ENCODE measurements around the gene VN1R2. TPM values are rescaled to one million over a fixed set of nuclear protein-coding genes. Genes with fewer than 3 reads are reported as not detected.
"Not testable (repeated sequence)": the region's sequence is repeated elsewhere in the genome, so short reads cannot be mapped to it uniquely, and the experiment has no call there.

The VN1R2 gene
- total RNA-seq (2014; rRNA removed; shearing (Covaris generic)) (not detected in 2 replicates), polyA plus RNA-seq (2016; fragmentation: Nextera tagmentation; extraction: Ambion mirVana) (not detected in 2 replicates)

DNA sequence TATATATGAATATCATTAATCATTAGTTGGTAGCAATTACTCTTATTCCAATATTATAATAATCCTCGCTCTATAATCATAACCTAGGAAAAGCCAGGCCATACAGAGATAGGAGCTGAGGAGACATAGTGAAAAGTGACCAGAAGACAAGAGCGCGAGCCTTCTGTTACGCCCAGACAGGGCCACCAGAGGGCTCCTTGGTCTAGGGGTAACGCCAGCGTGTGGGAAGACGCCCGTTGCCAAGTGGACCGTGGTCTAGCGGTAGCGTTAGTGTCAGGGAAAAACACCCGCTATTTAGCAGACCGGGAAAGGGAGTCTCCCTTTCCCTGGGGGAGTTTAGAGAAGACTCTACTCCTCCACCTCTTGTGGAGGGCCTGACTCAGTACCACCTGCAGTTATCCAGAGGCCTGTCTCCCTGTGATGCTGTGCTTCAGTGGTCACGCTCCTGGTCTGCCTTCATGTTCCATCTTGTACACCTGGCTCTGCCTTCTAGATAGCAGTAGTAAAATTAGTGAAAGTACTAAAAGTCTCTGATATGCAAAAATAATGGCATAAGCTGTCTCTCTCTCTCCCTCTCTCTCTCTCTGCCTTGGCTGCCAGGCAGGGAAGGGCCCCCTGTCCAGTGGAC lies at the start of gene VN1R2:
VN1R2 (plus strand) TSS at position 578 of the 628 bp plus-strand sequence. CDS start 84 bp downstream, outside the sequence.
- H3K27ac ChIP-seq; H4K20me1 ChIP-seq (ENCODE audit: insufficient read depth); H3K4me3 ChIP-seq; H3K4me1 ChIP-seq (ENCODE audit: insufficient read depth); H3F3A ChIP-seq (ENCODE audit: insufficient read depth); in situ Hi-C loops (cut with MboI); H3K27me3 ChIP-seq (replicated peaks; ENCODE audit: insufficient read depth); H3K4me2 ChIP-seq (ENCODE audit: unreplicated experiment); H3K9ac ChIP-seq; H3K9me3 ChIP-seq (ENCODE audit: low read depth); H3K36me3 ChIP-seq (ENCODE audit: low read depth); DNase-seq; H3K9me2 ChIP-seq (ENCODE audit: insufficient read depth); H2AFZ ChIP-seq: not testable (repeated sequence)
- peaks cover 15% of the 10 kb centered on the region; the same call in 1 of the 2 replicates for H3K79me2 ChIP-seq (ENCODE audit: insufficient read depth)
- WGBS, 2 experiments (ENCODE audit: low coverage in 1 of 2, low lambda C conversion rate in 2 of 2, missing lambda C conversion rate in 2 of 2), result 56 to 60% methylated on average over 14 of the region's 14 CpGs

GRCh38 chr19:53211554-53211953 lies 46.5 kb upstream of the VN1R2 start:
- H3K4me3 ChIP-seq; H4K20me1 ChIP-seq (ENCODE audit: insufficient read depth); H3K27ac ChIP-seq; H3K4me2 ChIP-seq (ENCODE audit: unreplicated experiment); in situ Hi-C loops (cut with MboI); H3K4me1 ChIP-seq (ENCODE audit: insufficient read depth); H3K9ac ChIP-seq; H3K79me2 ChIP-seq (ENCODE audit: insufficient read depth); H3K9me2 ChIP-seq (ENCODE audit: insufficient read depth); H3F3A ChIP-seq (ENCODE audit: insufficient read depth); DNase-seq; H2AFZ ChIP-seq; H3K27me3 ChIP-seq (replicated peaks; ENCODE audit: insufficient read depth): not testable (repeated sequence)
- H3K9me3 ChIP-seq (ENCODE audit: low read depth), result peaks cover 15% of the 10 kb centered on the region
- 63 to 64% methylated on average over 3 of the region's 3 CpGs for WGBS, 2 experiments (ENCODE audit: low coverage in 1 of 2, low lambda C conversion rate in 2 of 2, missing lambda C conversion rate in 2 of 2)
- peaks cover 51% of the 10 kb centered on the region for H3K36me3 ChIP-seq (ENCODE audit: low read depth)

DNA sequence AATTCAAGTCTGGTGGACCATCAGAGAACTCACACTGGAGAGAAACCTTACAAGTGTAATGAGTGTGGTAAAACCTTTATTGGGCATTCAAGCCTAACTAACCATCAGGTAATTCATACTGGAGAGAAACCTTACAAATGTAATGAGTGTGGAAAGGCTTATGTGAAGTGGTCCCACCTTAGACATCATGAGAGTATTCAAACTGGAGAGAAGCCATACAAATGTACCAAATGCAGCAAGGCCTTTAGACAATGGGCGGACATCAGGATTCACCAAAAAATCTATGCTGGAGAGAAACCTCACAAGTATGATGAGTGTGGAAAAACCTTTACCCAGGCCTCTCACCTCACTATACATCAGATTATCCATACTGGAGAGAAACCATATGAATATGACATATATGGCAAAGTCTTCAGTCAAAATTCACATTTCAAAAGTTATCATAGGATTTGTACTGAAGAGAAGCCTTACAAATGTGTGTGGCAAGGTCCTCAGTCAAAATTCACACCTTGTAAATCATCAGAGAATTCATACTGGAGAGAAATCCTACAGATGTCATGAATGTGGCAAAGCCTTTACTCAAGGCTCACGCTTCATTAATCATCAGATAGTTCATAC lies 45.3 kb upstream of the VN1R2 start:
- Histone ChIP-seq H3F3A (ENCODE audit: insufficient read depth) (no peaks in the 10 kb centered on the region), H3K36me3 (ENCODE audit: low read depth) (peaks cover 45% of the 10 kb centered on the region), H3K4me1 (ENCODE audit: insufficient read depth) (no peaks in the 10 kb centered on the region), H3K9me2 (ENCODE audit: insufficient read depth) (no peaks in the 10 kb centered on the region), H3K4me3 (no peak overlapping the region), H3K9me3 (ENCODE audit: low read depth) (peaks cover 15% of the 10 kb centered on the region), H4K20me1 (ENCODE audit: insufficient read depth) (no peaks in the 10 kb centered on the region), H3K9ac (no peak overlapping the region), H2AFZ (no peak overlapping the region), H3K79me2 (ENCODE audit: insufficient read depth) (no peaks in the 10 kb centered on the region), H3K27me3 (replicated peaks; ENCODE audit: insufficient read depth) (no peaks in the 10 kb centered on the region), H3K27ac (no peak overlapping the region), H3K4me2 (ENCODE audit: unreplicated experiment) (no peak overlapping the region)
- TF ChIP-seq EZH2phosphoT487 (IDR thresholded peaks at IDR 0.05; ENCODE audit: insufficient read depth, low read depth) (no peak), EZH2 (IDR thresholded peaks at IDR 0.05; ENCODE audit: insufficient read depth, poor library complexity, severe bottlenecking) (no peak)
- no peak for DNase-seq
- 95 to 97% methylated on average over 2 of the region's 2 CpGs for whole genome bisulfite sequencing, 2 experiments (ENCODE audit: low coverage in 1 of 2, low lambda C conversion rate in 2 of 2, missing lambda C conversion rate in 2 of 2)
- in situ Hi-C loops (cut with MboI), result no loop called here

- H3K4me1 ChIP-seq (ENCODE audit: insufficient read depth); H2AFZ ChIP-seq; H3K36me3 ChIP-seq (ENCODE audit: low read depth); H4K20me1 ChIP-seq (ENCODE audit: insufficient read depth); in situ Hi-C loops (cut with MboI); H3K27me3 ChIP-seq (replicated peaks; ENCODE audit: insufficient read depth); H3K27ac ChIP-seq; H3K9ac ChIP-seq; H3K9me2 ChIP-seq (ENCODE audit: insufficient read depth); H3K4me3 ChIP-seq; H3F3A ChIP-seq (ENCODE audit: insufficient read depth); DNase-seq; H3K79me2 ChIP-seq (ENCODE audit: insufficient read depth); H3K9me3 ChIP-seq (ENCODE audit: low read depth); H3K4me2 ChIP-seq (ENCODE audit: unreplicated experiment): not testable (repeated sequence)
- 86 to 92% methylated on average over 2 to 22 of the region's 28 CpGs for WGBS, 2 experiments (ENCODE audit: low coverage in 1 of 2, low lambda C conversion rate in 2 of 2, missing lambda C conversion rate in 2 of 2)
These were observed 35.4 kb upstream of the VN1R2 start for GRCh38 chr19:53222716-53223115.

GRCh38 chr19:53224606-53225005 lies 33.5 kb upstream of the VN1R2 start:
- H3F3A ChIP-seq (ENCODE audit: insufficient read depth), result no peaks in the 10 kb centered on the region
- H4K20me1 ChIP-seq (ENCODE audit: insufficient read depth), result no peaks in the 10 kb centered on the region
- H3K9ac ChIP-seq, result no peak overlapping the region
- no peak overlapping the region for H3K27ac ChIP-seq
- H3K9me2 ChIP-seq (ENCODE audit: insufficient read depth), result no peaks in the 10 kb centered on the region
- H3K79me2 ChIP-seq (ENCODE audit: insufficient read depth), result no peaks in the 10 kb centered on the region
- peaks cover 7% of the 10 kb centered on the region for H3K9me3 ChIP-seq (ENCODE audit: low read depth)
- H3K4me2 ChIP-seq (ENCODE audit: unreplicated experiment), result no peak overlapping the region
- DNase-seq, result no peak
- WGBS, 2 experiments (ENCODE audit: low coverage in 1 of 2, low lambda C conversion rate in 2 of 2, missing lambda C conversion rate in 2 of 2), result 83 to 92% methylated on average over 14 to 20 of the region's 20 CpGs
- no peak overlapping the region for H2AFZ ChIP-seq
- no peaks in the 10 kb centered on the region for H3K36me3 ChIP-seq (ENCODE audit: low read depth)
- H3K4me3 ChIP-seq, result no peak overlapping the region
- H3K4me1 ChIP-seq (ENCODE audit: insufficient read depth), result no peaks in the 10 kb centered on the region
- H3K27me3 ChIP-seq (replicated peaks; ENCODE audit: insufficient read depth), result no peaks in the 10 kb centered on the region
- TF ChIP-seq EZH2 (IDR thresholded peaks at IDR 0.05; ENCODE audit: insufficient read depth, poor library complexity, severe bottlenecking) (no peak), EZH2phosphoT487 (IDR thresholded peaks at IDR 0.05; ENCODE audit: insufficient read depth, low read depth) (no peak)
- in situ Hi-C loops (cut with MboI), result no loop called here
